HG02571 (cell line): ENCODE data around the gene SPON1.
"Not testable (repeated sequence)": the region's sequence is repeated elsewhere in the genome, so short reads cannot be mapped to it uniquely, and the experiment has no call there.

ENCODE experiments used
- ATAC-seq: cut with Tn5 transposase; IDR thresholded peaks from one replicate; pipeline ENCODE4 v1.9.1; 2021; ENCODE audit warnings: mild to moderate bottlenecking, moderate library complexity; ENCODE audit not compliant: unreplicated experiment

SPON1 gene

DNA sequence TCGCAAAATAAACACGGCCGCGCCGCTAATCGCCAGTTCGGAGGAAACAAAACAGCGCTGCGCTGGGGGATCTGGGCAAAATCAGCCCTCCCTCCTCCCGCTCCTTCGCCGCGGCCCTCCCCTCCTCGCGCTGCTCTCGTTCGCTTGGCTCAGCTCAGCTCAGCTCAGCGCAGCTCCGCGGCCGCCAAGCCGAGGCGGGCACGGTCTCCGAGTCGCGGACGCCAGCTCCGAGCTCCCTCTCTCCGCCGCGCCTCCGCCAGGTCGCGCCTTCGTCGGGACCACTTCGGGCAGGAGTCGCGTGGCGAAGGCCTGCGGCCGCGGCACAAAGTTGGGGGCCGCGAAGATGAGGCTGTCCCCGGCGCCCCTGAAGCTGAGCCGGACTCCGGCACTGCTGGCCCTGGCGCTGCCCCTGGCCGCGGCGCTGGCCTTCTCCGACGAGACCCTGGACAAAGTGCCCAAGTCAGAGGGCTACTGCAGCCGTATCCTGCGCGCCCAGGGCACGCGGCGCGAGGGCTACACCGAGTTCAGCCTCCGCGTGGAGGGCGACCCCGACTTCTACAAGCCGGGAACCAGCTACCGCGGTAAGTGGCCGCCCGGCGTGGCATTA, at the start of gene SPON1:
Gene SPON1 (plus strand): TSS at position 162 of the 607 bp plus-strand sequence. CDS start 182 bp downstream, at position 344.
- ATAC-seq, result no peak

DNA sequence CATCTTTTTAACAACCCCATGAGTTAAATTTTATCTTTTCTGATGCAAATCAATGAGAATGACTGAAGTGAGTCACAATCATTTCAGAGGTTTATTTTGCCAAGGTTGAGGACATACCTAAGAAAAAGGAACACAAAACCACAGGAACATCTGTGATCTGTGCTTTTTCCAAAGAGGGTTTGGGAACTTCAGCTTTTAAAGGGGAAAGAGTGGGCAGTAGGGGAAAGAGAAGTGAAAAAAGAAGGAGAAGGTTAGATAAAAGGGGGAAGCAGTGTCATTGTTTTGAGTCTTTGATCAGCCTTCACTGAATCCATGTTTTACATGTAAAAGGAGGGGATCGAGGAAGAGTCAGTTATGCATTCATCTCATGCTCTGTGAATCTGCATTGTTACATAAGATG, 45.3 kb upstream of the SPON1 start:
- no peak for ATAC-seq

DNA sequence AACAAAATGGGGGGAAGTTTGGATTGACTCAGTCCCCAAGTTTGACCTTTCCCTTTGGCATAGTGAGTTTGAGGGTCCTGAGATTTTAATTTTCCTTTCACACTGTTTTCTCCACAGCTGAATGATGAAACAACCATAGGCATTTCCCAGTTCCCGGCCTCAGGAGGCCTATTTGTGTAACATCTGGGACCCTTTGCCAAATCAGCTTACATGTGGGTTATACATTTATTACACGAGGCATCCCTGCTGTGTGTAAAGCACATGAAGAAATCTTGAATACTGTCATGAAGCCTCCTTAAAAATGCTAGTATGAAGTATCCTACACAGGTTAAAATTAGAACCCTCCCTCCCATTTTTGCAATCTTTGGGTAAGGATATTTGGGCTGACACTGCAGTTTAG, 44.6 kb upstream of the SPON1 start:
- no peak for ATAC-seq

DNA sequence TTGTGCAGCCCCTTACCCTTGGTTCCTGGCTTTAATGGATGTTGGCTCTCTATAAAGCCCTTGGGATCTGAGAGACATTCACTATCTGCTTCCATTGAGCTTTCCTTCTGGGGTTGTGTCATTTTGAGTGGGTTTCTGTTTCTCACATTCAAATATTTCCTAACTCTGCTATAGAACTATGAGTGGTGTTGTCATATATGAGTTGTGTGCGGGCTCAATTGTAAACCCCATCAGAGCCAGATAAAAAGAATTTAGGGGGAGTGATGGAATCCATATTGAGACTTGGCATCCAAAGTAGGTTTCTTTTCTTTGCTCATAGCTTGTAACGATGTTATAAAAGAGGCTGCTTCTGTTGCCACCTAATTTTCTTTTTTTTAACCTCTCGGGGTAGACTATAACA, 41.8 kb upstream of the SPON1 start:
- ATAC-seq, result no peak

DNA sequence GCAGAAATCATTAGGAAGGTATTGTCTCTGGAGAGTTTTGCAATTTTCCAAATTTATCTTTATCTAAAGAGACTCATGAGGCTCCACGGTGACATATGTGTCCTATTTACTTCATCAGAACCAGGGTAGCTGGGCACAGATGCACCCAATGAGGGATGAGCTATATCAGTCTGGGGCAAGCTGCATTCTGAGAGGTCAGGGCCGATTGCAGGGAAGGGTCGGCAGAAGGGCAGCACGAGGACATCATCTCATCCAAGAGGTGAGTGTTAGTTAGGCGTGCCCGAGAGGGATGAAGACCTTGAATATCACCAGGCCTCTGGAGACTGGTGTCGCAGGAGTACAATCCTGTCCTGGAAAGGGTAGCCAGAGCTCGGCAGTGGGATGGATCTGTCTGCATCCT, 41.0 kb upstream of the SPON1 start:
- no peak for ATAC-seq

DNA sequence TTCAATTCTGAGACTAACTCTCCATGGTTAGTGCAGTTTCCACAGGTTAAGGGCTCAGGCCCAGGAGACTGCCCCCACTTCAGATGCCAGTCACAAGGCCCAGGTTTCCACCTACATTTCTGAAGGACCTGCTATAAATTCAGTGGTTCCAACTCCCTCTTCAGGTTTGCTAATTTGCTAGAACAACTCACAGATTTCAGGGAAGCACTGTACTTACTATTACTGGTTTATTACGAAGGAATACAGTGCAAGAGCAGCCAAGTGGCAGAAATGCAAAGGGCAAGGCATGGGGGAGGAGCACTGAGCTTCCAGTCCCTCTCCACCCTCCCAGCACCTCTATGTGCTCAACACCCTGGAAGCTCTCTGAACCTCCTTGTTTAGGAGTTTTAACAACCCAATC, 39.3 kb upstream of the SPON1 start:
- ATAC-seq, result no peak

DNA sequence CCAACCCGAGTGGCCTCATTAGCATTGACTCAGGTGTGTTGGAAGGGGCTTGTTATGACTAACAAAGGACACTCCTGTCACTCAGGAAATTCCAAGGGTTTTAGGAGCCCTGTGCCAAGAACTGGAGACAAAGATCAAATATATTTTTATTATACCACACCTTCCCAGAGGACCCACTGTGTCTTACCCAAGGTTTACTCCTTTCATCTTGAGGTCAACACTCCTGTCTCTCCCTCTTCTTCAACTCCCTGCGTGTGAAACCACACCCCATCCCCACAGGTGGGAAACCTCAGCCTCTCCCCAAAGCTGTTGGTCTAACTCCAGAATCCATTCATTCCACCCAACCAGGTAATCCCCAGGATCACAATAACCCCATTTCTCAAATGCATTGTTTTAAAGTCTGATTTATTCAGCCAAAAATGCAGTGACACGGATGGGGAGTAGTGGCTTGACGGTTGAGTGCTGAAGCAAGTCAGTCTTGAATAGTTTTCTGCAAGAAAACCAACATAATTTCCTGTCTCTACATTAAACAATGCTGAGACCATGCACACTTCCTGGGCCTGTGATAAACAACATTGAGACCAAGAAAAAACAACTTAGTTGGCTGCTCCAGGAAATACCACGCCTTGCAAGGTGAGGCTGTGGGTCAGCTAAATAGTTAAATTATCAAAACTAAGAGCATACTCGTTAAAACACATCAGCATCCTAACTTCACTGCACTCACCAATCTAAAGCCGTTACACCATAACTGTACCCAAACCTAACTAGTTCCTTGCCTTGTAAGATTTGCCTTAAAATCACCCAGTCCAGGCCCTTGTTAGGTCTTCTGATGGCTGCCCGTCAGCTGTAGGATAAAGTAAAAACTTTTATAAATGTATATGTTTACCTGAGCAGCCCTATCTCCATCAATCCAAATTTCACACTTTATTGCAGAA, 38.5 kb upstream of the SPON1 start:
- no peak for ATAC-seq

DNA sequence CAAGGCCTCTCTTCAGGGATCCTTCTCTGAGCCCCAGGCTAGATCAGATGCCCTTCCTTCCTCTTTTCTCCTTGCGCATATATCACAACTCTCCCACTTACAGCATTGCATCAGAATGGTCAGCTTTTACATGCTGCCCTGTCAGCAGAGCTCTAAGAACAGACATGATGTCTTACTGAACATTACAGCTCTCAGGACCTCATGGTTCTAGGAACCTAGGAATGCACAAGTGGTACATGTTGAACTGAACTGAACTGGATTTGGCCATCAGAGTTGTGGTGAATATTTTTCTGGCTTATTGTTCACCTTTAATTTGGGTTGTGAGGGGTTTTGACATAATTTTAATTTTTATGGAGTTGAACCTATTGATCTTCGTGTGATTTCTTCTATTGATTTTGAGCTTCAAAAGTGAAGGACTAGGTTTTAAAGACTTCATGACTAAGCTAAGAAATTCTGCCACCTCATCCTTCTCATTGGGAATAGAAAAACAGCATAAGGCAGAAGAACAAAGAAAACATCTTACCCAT, 37.7 kb upstream of the SPON1 start:
- no peak for ATAC-seq

DNA sequence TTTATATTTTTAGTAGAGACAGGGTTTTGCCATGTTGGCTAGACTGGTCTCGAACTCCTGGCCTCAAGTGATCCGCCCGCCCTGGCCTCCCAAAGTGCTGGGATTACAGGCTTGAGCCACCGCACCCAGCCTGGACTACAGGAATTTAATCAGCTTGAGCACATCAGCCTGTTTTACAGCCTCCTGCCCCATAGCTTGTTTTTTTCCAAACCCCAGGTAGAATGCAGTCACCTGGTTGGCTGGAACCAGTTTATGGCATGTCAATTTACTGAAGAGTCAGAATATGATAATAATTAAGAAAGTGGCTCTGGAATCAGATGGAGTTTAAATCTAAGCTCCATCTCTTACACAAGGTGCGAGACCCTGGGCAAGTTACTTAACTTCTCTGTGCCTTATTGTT, 36.2 kb upstream of the SPON1 start:
- not testable (repeated sequence) for ATAC-seq

DNA sequence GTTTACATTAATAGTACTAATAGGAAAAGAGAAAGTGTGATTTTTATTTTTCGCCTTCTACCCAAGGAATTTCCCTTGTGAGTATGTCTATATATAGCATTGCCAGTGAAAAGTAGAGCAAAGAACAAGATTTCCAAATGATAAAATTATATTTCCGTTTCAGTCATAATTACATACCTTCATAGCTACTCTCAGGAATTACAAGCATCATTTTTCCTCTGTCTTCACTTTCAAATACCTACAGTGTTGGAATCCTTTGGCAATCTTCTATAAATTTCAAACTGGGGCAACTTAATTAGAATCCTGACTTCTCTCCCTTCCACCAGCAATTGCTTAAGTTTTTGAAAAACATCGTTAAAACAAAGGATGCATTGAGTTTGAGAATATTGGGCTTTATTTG, 35.5 kb upstream of the SPON1 start:
- no peak for ATAC-seq

DNA sequence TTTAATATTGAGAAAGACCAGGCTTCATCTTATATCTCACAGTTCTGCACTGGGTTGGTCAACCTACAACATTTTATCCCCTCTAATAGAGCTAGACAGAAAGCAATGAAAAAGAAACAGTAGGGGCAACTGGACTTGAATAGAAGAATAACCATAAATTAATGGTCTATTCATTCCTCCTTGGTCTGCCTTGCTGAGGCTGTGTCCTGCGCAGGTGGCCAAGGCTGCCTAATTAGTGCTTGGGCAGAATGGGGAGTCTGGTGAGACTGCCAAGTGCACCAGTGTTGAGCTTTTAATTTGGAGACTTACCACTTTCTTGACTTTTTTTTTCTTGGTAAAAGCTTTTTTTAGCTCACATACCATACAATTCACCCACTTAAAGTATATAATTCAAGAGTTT, 35.0 kb upstream of the SPON1 start:
- ATAC-seq, result no peak

DNA sequence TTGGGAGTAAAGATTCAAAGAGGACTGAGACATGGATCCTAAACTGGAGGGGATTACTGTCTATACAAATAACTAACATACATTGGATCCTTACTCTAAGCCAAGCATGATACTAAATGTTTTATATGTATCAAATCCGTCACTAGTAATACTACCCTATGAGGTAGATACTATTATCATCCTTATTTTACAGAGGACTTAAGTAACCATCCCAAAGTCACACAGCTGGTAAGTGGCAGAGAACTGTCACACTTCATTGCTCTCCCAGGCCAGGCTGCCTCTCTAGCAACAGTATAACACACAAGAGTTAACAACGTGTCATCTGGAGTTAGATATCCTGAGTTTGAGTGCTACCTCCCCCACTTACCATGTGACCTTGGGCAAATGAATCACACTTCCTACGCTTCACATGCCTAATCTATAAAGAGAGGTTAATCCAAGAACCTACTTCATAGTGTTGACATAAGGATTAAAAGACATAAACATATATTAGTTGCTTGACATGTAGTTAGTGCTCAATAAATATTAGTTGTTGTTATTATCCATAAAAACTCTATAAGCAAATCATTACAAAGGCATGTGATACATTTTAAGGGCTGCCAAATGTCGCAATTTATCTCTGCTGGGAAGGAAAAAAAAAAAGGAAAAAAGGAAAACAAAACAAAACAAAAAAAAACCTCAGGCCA, 33.8 kb upstream of the SPON1 start:
- no peak for ATAC-seq

DNA sequence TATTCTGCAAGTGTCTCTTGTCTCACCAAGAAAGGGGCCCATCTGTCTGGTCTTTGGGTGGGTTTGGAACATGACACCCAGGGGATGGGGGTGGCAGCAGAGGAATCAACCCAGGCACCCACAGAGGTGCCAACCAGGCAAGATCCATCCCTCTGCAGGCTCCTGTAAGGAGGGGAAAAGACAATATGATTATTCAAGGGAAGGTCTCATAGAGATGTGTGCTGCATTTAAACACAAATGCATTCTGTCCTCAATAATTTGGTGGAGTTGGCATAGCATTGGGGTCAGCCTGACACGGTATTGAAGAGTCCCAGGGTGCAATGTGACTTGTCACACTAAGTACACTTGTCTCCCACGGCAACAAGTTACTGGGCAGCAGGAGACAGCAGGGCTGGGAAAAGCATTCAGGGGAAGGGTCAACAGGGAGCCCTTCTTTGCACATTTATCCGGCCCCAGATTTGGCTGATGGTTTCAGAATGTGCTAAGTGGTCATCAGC, 33.1 kb upstream of the SPON1 start:
- no peak for ATAC-seq

DNA sequence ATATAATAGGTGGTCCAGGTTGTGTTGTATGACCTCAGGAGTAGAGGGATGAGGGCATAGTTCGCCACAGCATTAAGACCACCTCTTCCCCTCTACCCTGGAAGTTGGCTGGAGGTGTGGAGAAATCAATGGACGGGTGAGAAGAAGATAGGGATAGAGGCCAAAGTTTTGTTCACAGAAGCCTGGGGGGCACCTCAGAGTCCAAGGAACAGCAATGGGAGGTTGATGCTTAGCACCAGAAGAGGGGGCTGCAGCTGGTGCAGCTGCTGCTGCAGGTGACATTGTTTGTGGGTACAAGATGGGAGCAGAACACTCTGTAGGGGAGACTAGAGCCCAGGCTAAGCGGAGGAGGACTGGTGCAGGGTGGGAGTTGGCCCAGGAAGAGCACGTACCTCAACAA, 31.2 kb upstream of the SPON1 start:
- ATAC-seq, result no peak

DNA sequence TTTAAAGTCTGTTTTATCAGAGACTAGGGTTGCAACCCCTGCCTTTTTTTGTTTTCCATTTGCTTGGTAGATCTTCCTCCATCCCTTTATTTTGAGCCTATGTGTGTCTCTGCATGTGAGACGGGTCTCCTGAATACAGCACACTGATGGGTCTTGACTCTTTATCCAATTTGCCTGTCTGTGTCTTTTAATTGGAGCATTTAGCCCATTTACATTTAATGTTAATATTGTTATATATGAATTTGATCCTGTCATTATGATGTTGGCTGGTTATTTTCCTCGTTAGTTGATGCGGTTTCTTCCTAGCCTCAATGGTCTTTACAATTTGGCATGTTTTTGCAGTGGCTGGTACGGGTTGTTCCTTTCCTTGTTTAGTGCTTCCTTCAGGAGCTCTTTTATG, 25.4 kb upstream of the SPON1 start:
- not testable (repeated sequence) for ATAC-seq

DNA sequence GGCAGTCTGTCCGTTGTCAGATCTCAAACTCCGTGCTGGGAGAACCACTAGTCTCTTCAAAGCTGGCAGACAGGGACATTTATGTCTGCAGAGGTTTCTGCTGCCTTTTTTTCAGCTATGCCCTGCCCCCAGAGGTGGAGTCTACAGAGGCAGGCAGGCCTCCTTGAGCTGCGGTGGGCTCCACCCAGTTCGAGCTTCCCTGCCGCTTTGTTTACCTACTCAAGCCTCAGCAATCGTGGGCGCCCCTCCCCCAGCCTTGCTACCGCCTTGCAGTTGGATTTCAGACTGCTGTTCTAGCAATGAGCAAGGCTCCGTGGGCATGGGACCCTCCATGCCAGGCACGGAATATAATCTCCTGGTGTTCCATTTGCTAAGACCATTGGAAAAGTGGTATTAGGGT, 23.7 kb upstream of the SPON1 start:
- not testable (repeated sequence) for ATAC-seq

DNA sequence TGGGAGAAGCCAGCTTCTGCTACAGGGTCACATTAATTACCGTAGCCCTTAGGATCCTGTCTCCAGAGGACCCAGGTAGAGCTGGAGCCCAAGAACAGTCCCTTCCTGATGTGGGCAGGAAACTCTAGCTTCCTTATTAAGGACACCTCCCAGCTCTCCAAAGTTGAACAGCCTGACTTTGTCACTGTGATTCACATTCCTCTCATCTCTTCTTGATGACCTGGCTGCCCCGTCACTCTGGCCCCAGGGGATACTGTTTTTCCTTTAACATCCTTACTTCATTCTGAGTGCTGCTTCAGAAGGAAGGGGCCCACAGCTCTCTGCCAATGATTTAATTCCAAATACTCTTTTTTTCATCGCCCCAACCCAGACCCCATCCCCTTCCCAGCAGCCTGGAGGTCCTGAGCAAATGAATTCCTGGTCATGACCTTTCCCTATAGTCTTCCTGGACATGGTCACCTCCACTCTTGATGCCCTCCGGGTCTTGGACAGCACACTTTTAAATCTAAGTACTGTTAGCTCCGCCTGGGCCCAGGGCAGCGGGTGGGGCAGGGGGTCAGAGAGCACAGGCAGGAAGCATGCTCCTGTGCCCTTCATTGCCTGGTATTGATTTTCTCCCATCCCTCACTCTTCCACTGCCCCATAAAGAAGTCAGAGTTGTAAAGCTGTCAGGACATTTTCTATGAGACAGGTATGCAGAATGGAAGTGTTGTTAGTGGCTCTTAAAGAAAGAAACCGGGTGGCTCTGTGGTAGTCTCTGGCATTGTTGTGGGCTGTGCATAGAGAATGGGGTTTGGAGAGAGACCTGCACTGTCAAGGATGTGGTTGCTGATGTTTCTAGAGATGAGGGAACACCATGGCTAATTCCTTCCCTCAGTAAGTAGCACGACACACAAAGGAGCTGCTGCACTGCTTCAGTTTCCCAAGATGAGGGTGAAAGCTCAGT, 22.3 kb upstream of the SPON1 start:
- ATAC-seq, result no peak

DNA sequence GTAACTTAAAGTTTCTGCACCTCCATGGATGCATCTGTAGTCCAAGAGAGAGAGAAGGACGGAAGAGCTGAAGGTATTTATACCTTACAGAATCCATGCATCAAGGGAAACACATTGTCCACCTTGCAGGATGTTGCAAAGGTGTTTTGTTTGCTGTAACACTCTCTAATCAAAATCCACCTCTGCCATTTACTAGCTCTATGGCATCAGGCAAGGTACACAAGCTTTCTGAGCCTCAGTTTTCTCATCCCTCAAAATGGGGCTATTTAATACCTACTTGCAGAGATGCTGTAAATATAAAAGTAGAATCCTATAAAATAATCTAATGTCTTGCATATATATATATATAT, 21.6 kb upstream of the SPON1 start:
- no peak for ATAC-seq

DNA sequence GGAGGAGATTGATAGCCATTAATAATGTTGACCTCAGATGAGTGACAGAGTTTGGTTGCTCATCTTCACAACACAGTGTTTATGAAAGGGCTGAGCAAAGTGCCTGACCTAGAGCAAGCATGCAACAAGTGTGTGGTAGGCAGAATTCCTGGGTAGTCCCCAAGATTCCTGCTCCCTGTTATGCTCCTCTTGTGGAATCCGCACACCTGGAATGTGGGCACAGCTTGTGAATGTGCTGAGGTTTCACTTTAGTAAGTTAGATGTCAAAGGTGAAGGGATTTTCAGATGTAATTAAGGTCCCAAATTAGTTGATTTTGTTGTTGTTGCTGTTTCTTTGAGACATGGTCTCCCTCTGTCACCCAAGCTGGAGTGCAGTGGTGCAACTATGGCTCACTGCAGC, 20.7 kb upstream of the SPON1 start:
- no peak for ATAC-seq

DNA sequence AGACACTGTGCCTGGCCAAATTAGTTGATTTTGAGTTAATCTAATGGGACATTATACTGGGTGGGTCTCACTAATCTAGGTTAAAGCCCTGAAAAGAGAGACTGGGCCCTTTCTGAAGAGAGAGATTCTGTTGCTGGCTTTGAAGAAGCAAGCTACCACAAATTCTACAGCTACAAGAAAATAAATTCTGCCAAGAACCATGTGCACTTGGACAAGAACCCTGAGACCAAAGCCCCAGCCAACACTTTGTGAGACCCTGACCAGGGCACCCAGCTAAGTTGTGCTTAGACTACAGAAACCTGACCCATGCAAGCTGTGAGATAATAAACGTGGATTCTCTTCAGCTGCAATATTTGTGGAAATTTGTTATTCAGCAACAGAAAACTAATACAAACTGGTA, 20.1 kb upstream of the SPON1 start:
- no peak for ATAC-seq
